Activated CD8-positive, alpha-beta memory T cell treated with anti-CD3 and anti-CD28 coated beads for 36 hours (primary cell): ENCODE data around the gene HYAL3. TPM values are rescaled to one million over a fixed set of nuclear protein-coding genes. Genes with fewer than 3 reads are reported as not detected.

Experiments
- CTCF ChIA-PET: fragments of 350-600 bp; sonication (Branson Sonifier 250); formaldehyde crosslinking; loops from one replicate; lab custom pipeline; 2021; ENCODE audit warnings: antibody characterized with exemption; lab: Charles Lee
- POLR2A ChIA-PET: fragments of 350-600 bp; sonication (Branson Sonifier 250); formaldehyde crosslinking; loops from one replicate; lab custom pipeline; 2021; ENCODE audit warnings: antibody characterized with exemption; lab: Charles Lee
- total RNA-seq, 2 experiments: library from RNA; stranded (reverse); gene quantifications; one replicate each; pipeline ENCODE4 v1.2.3, GENCODE V29; 2021

The HYAL3 gene
- total RNA-seq, 2 experiments from 2014 or later: 8.5 to 9.4 TPM

GRCh38 chr3:50336452-50337174 is 37.4 kb upstream of the HYAL3 start:
- CTCF ChIA-PET: interaction anchor here (0.5 to 3.4 kb wide), 13 partner anchors 9 to 403 kb away, joined by 3 to 35 read pairs (median 3); partner anchors contain the start of genes CYB561D2, GNAI2, HYAL3 and IFRD2
- POLR2A ChIA-PET: interaction anchor here (0.6 to 3.6 kb wide), 19 partner anchors 8 to 275 kb away, joined by 3 to 28 read pairs (median 5); partner anchors contain the start of genes CISH, CYB561D2, GNAI2 and HEMK1

GRCh38 chr3:50334339-50335075 is 35.3 kb upstream of the HYAL3 start:
- CTCF ChIA-PET: interaction anchor here (1.0 to 2.1 kb wide), 3 partner anchors 10 to 62 kb away, joined by 3 to 8 read pairs (median 4); no protein-coding TSS in a partner anchor
- POLR2A ChIA-PET: interaction anchor here (1.0 to 1.9 kb wide), 2 partner anchors 16 to 35 kb away, joined by 3 to 6 read pairs; partner anchors contain the start of genes HYAL3 and NAA80

- CTCF ChIA-PET: interaction anchor here (1.0 to 2.1 kb wide), 3 partner anchors 9 to 61 kb away, joined by 3 to 8 read pairs (median 4); no protein-coding TSS in a partner anchor
- POLR2A ChIA-PET: interaction anchor here (1.0 to 1.9 kb wide), 2 partner anchors 15 to 35 kb away, joined by 3 to 6 read pairs; partner anchors contain the start of genes HYAL3 and NAA80
These were observed 34.6 kb upstream of the HYAL3 start for GRCh38 chr3:50333744-50334328.

GRCh38 chr3:50331364-50331907 is 32.2 kb upstream of the HYAL3 start:
- CTCF ChIA-PET: no interaction called here
- POLR2A ChIA-PET: interaction anchor here (2.0 kb wide), 1 partner anchor 9 kb away, joined by 7 read pairs; the partner anchor contains the start of gene RASSF1

- ChIA-PET POLR2A (interaction anchor here (0.7 to 0.8 kb wide), 2 partner anchors 11 to 20 kb away, joined by 3 read pairs; partner anchors contain the start of genes CYB561D2, NPRL2 and RASSF1), CTCF (interaction anchor here (0.8 kb wide), 1 partner anchor 17 kb away, joined by 4 read pairs; no protein-coding TSS in a partner anchor)
These were observed 31.1 kb upstream of the HYAL3 start for GRCh38 chr3:50330330-50330729.

- POLR2A ChIA-PET: interaction anchor here (0.6 to 2.6 kb wide), 10 partner anchors 9 to 608 kb away, joined by 3 to 28 read pairs (median 6); partner anchors contain the start of genes CYB561D2, HYAL3, IFRD2 and NAA80
- CTCF ChIA-PET: interaction anchor here (0.6 to 1.7 kb wide), 9 partner anchors 9 to 100 kb away, joined by 3 to 7 read pairs (median 3); partner anchors contain the start of genes IFRD2 and RASSF1
These were observed 28.9 kb upstream of the HYAL3 start, which contains the start of gene TUSC2 for GRCh38 chr3:50327943-50328691. Gene TUSC2, minus strand, starts transcription at chr3:50328223. Its CDS starts 124 bp downstream, at chr3:50328099.

DNA sequence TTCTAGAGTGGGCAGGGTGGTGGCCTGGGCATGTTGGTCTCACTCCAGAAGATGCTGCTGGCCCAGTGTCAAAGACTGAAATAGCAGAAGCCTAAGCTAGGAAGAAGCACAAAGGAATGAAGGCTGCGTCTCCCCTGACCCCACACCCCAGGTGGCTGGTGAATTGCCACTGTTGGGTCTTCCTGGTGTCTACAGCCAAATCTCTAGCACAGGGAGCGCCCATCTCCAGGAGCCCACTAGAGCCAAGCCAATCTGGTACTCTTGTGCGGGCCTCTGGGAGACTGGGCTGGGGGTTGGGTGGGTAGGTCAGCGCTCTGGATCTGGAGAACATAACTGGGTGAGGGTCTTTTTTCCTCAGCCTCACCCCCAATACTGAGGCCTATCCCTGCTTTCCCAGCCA is 27.9 kb upstream of the HYAL3 start:
- ChIA-PET POLR2A (interaction anchor here (1.2 to 2.6 kb wide), 4 partner anchors 10 to 28 kb away, joined by 6 to 28 read pairs (median 10); partner anchors contain the start of genes CYB561D2, HYAL3, NAA80 and NPRL2), CTCF (interaction anchor here (0.6 to 1.7 kb wide), 9 partner anchors 10 to 99 kb away, joined by 3 to 7 read pairs (median 3); partner anchors contain the start of genes IFRD2 and RASSF1)

DNA sequence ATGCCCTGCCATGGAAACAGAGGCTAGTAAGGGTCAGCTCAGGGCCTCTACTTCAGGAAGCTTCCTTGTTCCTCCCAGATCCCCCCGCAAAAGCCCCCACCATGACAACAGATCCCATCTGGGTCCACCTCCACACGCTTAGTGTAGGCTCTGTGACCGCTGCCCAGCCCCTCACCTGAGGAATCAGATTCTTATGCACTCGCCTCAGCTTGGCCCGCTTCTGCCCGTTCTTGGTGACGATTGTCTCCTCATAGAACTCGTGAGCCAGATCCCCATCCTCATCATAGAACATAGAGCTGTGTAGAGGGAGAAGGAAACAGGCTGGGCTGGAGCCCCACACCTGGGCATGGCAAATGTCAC is 27.0 kb upstream of the HYAL3 start:
- POLR2A ChIA-PET: no interaction called here
- CTCF ChIA-PET: no interaction called here

- ChIA-PET POLR2A (no interaction called here), CTCF (interaction anchor here (0.6 kb wide), 1 partner anchor 489 kb away, joined by 5 read pairs; no protein-coding TSS in a partner anchor)
These were observed 26.4 kb upstream of the HYAL3 start for GRCh38 chr3:50325497-50326181.

- POLR2A ChIA-PET: interaction anchor here (0.6 to 0.7 kb wide), 2 partner anchors 27 to 337 kb away, joined by 4 read pairs; no protein-coding TSS in a partner anchor
- CTCF ChIA-PET: interaction anchor here (0.6 to 2.7 kb wide), 10 partner anchors 8 to 489 kb away, joined by 3 to 11 read pairs (median 4); partner anchors contain the start of genes HYAL1, HYAL3 and NAA80
These were observed 25.9 kb upstream of the HYAL3 start for GRCh38 chr3:50325113-50325480.

DNA sequence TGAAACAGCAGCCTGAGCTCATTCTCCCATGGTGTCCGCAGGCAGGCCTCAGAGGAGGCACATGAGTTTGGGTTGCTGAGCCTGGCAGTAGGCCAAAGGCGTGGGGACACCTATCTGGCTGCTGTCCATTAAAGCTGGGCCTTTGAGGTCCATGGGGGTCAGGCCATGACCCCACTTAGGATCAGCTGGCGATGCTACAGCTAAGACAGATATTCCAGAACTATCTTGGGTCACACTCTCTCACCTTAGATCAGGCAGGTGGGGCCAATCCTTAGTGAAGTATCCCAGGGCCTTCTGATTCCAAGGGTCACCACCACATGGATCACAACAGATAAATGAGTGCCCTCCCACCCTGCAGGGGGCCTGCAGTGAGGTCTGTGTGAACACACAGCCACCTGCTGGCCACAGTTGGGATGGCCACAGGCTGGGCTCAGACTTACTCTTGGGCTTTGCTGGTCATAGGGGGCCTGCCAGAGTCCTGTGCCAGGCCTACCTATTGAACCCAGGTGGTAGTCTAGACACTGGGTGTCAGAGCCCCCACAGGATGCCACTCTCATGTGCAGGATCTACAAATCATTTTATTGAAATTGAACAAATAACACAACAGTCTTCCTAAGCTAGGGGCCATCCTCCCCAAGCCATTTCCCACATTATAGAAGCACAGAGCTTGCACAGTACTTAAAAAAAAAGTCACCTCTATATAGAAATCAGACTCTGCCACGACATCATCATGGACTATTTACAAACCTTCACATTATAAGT is 25.3 kb upstream of the HYAL3 start:
- POLR2A ChIA-PET: interaction anchor here (0.5 to 1.2 kb wide), 5 partner anchors 9 to 338 kb away, joined by 3 to 5 read pairs (median 4); partner anchors contain the start of genes HYAL3 and NAA80
- CTCF ChIA-PET: interaction anchor here (0.6 to 2.7 kb wide), 13 partner anchors 9 to 488 kb away, joined by 3 to 11 read pairs (median 4); partner anchors contain the start of genes HYAL1, HYAL3 and NAA80

DNA sequence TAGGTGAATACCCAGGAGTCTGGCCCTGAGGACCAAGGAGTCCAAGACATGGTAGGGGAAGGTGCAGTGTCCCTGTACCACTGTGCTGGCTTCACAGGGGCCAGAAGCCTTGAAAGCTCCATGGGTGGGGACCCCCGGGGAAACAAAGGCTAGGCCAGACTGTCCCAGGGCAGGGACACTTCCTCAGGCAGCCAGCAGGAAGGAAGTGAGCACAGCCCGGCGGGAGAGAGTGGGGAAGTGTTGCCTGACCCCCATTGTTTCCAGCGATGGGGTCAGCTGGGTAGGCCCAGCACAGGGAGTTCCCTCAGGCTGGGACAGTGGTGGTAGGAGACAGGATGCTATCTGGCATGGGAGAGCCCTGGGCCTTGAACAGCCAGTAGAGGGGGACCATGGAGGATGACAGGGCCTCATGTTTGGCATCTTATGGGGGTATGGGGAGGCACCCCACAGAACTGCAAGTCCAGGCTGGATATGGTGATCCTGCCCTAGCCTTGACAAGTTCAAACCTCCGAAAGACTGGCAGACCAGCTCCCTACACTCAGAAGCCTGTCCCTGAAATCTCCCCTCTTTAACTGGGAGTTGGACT is 24.5 kb upstream of the HYAL3 start:
- ChIA-PET POLR2A (interaction anchor here (0.5 to 1.2 kb wide), 3 partner anchors 8 to 24 kb away, joined by 3 to 5 read pairs (median 4); partner anchors contain the start of genes HYAL3 and NAA80), CTCF (interaction anchor here (0.9 to 2.7 kb wide), 11 partner anchors 9 to 131 kb away, joined by 3 to 11 read pairs (median 4); partner anchors contain the start of genes HYAL1, HYAL3 and NAA80)

- ChIA-PET CTCF (interaction anchor here (1.2 to 2.7 kb wide), 3 partner anchors 8 to 96 kb away, joined by 4 to 9 read pairs (median 5); no protein-coding TSS in a partner anchor), POLR2A (interaction anchor here (2.8 kb wide), 1 partner anchor 24 kb away, joined by 6 read pairs; the partner anchor contains the start of genes HYAL3 and NAA80)
These were observed 23.9 kb upstream of the HYAL3 start for GRCh38 chr3:50323092-50323600.

- ChIA-PET POLR2A (interaction anchor here (2.8 kb wide), 1 partner anchor 23 kb away, joined by 6 read pairs; the partner anchor contains the start of genes HYAL3 and NAA80), CTCF (interaction anchor here (0.6 to 2.7 kb wide), 10 partner anchors 11 to 96 kb away, joined by 3 to 9 read pairs (median 4); no protein-coding TSS in a partner anchor)
These were observed 23.3 kb upstream of the HYAL3 start, which contains the start of gene HYAL2 for GRCh38 chr3:50322386-50323091. Gene HYAL2, minus strand, starts transcription at chr3:50322745. Its CDS starts 2,256 bp downstream, at chr3:50320489.
